ENCODE data around the gene SH3BP4.

The SH3BP4 gene

GRCh38 chr2:235021752-235022151, 69.9 kb downstream of the SH3BP4 start:
- no peak for DNase-seq

DNA sequence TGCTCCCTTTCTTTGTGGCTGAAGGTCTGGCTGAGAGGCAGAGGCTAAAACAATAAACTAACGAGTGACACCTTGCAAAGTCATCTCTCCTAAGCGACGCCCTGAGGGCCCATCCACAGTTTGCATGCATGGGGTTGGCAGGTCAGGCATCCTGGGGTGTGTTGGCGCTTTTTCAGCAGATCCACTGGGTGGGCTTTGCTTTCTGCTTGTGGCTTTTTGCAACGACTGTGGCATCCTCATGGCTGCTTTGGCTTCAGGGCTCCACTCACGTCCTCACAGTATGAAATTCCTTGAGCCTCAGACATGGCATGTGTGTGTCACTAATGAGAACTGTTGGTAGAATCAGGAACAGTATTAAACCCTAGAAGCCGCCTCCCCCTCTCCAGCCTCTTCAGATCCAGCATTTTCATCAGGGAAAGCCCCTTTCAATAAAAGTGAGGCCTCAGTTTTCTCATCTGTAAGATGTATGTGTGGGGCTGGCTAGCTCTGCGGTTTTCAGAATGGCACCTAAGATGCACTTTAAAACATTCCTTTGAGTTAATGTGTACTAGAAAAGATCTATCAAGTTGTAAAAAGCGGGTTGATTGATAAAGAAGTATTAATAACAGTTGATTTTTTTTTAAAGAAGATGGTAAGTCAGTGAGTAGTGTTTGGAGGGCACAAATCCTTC, 72.5 kb downstream of the SH3BP4 start:
- no peak for DNase-seq

DNA sequence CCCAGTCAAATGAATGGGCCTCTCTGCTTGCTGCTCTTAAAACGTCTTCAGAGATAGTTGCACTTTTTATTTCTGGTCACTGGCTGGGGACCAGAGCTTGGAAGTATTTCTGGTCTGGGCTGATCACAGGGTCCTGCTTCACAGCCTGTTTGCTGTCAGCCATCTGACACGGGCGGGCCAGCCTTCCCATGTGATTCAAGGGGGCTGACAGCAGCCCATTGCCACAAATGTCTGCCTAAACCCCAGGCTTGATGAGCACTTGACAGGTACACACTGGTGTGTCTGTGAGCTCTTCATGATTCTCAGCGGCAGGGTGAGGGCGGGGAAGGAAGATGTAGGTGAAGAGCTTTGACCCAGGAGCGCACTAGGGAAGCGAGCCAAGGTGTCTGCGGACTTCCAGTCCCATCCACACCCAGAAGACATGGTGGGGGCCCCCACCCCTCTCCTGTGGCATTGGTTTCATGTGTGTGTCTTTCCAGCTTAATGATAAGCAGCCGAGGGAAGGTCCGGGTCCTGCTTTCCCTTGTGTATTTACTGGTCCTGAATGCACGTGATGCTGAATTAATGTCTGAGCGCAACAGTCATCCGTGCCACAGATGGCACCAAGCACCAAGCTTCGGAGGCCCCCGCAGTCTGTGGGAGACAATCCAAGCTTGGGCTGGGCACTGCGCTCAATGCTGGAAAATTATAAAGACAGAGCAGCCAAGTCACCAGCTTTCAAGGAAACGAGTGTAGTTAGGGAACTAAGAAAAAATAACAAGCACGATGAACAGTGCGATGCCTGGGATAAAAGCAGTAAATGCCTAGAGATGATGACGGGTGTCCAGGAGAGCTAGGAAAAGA, 73.3 kb downstream of the SH3BP4 start:
- DNase-seq: no peak

DNA sequence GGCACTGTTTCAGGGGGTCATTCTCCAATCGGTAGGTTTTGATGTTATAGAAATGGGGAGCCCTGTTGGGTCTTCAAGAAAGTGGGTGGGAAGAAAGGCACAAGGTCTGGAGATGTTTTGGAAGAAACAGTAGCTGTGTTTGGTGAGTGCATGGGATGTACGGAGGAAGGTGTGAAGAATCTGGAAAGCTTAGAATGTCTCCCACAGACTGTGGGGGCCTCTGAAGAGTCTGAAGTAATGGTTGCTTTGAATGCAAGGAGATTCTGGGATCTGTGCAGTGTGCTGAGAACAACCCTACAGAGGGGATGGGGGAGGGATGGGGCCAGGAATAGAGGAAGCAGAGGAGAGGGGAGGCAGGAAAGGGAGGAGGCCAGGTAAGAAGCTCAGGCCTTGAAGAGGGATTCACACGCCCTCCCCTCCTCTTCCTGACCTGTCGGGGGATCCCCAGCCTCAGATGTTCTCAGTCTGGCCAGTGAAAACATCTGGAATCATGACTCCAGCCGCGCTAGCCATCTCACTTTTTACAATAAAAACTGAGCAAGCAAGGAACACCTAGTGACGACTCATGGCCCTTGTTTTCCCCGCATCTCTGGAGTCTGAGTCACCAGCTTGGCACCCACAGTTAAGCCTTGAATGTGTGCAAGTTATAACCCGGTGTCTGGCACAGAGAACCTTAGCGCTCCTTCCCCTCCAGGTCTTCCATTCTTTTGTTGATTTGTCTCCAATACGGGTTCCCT, 74.2 kb downstream of the SH3BP4 start:
- no peak for DNase-seq

GRCh38 chr2:235026649-235027557, 75.1 kb downstream of the SH3BP4 start:
- DNase-seq: no peak

GRCh38 chr2:235027558-235028214, 75.9 kb downstream of the SH3BP4 start:
- no peak for DNase-seq

DNA sequence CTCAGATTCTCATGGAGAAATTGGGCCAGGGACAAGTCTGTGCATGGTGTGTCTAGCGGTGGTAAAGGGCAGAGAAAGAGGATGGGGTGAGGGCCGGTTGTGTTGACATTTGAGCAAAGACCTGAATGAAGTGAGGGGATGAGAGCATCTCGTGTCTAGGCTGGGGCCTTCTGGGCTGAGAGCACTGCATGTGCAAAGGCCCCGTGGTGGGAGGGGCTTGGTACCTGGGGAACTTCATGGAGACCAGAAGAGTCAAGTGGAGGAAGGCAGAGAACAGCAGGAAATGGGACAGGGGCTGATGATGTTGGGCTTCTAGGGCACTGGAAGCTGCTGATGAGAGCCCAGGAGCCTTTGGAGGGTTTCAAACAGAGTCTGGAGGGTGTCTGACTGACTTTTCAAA, 76.8 kb downstream of the SH3BP4 start:
- DNase-seq: no peak

DNA sequence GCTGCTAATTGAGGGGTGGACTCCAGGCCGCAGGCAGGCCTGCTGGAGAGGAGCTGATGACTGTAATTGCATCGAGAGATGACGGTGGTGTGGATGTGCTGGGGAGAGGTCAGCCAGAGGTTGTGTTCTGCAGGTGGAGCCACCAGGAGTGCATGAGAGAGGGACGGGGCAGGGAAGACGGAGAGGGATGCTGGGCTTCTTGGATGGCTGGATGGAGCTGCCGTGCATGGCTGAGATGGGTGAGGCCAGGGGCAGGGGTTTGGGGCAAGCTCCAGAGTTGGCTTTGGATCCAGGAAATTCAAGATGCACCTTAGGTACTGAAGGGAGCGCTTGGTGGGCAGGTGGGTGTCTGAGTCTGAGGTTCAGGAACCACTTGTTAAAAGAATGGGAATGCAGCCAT, 77.2 kb downstream of the SH3BP4 start:
- no peak for DNase-seq

GRCh38 chr2:235030126-235030525, 78.3 kb downstream of the SH3BP4 start:
- no peak for DNase-seq

DNA sequence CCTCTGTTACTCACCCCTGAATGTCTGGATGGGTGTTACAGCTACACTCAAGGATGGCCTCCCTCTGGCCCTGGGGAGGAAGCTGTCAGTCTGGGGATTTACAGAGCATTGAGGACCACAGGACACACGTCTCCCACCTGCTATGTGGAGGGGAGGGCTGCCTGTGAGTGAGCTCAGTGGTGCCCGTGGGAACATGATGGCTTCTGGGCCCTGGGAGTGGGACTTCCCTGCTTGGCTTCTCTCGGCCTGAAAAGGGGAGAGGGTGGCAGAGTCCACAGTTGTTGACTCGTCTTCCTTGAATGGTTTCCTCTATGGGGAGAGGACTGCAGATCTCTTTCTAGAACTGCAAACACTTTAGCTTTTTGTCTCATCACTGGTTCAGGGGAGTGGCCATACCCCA, 79.1 kb downstream of the SH3BP4 start:
- no peak for DNase-seq

DNA sequence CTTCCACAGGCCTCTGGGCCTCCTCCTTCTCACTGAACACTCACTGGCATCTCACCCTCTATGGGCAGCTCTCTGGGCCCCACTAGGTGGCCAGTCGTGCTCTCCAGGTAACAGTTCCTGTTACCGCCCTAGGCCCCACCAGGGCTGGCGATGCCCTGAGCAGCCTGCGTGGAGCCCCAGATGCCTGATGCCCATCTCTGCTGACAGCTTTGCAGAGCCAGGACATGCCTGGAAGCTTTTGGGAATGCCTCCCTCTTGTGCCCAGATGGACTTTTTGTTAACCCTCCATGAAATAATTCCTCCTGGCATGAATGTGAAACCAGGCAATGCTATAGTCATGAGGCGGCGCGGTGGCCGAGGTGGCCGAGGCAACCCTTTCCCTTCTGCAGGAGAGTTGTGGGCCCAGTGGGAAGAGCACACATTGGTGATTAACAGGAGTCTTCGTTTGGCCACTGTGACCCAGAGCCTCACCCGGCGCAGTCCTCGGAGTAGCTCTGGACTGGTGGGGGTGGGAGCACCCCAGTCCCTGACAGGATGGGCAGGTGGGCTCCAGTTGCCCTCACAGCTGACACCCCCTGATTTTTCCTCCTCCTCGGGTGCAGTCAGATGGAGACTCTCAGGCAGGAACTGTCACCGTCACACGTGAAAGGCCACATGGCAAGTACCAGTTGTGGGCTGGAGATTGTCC, 80.0 kb downstream of the SH3BP4 start:
- no peak for DNase-seq

GRCh38 chr2:235032466-235032865, 80.6 kb downstream of the SH3BP4 start:
- no peak for DNase-seq

- DNase-seq: no peak
Observed at GRCh38 chr2:235032949-235033348, 81.1 kb downstream of the SH3BP4 start.

DNA sequence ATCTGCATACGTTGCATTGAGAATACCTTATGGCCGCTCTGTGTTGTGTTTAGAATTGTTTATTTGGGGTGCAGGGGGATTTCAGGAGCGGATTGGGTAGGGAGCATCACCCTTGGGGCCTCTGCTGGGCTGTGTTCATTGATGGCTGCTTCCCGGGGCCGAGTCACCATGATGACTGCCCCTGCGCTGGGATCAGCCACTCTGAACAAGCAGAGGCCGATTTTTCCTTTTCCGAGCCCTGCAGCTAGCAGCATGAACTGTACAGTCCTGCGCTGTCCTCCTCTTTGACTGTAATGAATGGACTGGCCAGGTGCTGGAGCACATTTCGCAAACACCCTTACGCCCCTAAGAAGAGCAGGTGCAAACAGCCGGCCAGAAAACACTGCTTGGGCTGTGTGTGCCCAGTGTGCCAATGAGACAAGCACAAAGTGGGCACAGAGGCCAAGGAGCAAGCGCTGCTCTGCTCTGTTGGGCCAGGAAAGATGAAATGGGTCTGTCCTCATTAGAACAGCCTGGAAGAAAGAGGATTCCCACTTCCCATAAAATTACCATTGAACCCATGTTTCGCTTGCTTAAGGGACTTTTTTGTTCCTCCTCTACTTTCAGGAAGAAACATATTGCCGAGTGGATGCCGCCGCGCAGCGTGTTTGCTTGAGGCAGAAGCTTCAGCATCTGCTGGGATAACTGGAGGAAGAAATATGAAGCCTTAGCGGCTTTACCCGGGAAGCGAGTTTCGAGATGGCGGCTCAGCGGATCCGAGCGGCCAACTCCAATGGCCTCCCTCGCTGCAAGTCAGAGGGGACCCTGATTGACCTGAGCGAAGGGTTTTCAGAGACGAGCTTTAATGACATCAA, 82.7 kb downstream of the SH3BP4 start:
- no peak for DNase-seq

- no peak for DNase-seq
Observed at GRCh38 chr2:235037604-235038166, 85.9 kb downstream of the SH3BP4 start.

GRCh38 chr2:235041221-235041917, 89.6 kb downstream of the SH3BP4 start:
- no peak for DNase-seq

DNA sequence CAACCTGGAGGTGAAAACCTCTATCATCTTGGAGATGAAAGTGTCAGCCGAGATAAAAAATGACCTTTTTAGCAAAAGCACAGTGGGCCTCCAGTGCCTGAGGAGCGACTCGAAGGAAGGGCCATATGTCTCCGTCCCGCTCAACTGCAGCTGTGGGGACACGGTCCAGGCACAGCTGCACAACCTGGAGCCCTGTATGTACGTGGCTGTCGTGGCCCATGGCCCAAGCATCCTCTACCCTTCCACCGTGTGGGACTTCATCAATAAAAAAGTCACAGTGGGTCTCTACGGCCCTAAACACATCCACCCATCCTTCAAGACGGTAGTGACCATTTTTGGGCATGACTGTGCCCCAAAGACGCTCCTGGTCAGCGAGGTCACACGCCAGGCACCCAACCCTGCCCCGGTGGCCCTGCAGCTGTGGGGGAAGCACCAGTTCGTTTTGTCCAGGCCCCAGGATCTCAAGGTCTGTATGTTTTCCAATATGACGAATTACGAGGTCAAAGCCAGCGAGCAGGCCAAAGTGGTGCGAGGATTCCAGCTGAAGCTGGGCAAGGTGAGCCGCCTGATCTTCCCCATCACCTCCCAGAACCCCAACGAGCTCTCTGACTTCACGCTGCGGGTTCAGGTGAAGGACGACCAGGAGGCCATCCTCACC, 90.2 kb downstream of the SH3BP4 start:
- DNase-seq: no peak

GRCh38 chr2:235042576-235043515, 91.0 kb downstream of the SH3BP4 start:
- DNase-seq: no peak
